ENCODE results near the gene GSX2. TPM values are rescaled to one million over a fixed set of nuclear protein-coding genes. Genes with fewer than 3 reads are reported as not detected.

GSX2 gene
- total RNA-seq, 1 experiment from 2014 or later: not detected

GRCh38 chr4:54067166-54067565 is 32.8 kb upstream of the GSX2 start (continued):
- TF ChIP-seq CTCF (IDR thresholded peaks at IDR 0.05 in 2 of 3, conservative IDR thresholded peaks at IDR 0.05 in 1 of 3; ENCODE audit: borderline replicate concordance in 1 of 3, insufficient read depth in 1 of 3, low read depth in 2 of 3, low read length in 2 of 3): no peak
- TF ChIP-seq ZBTB33 (IDR thresholded peaks at IDR 0.05; ENCODE audit: extremely low read depth, insufficient replicate concordance, low read length): no peak
- TF ChIP-seq JUND (IDR thresholded peaks at IDR 0.05): peak; percentile 49
- no peak for TF ChIP-seq REST (IDR thresholded peaks at IDR 0.05; ENCODE audit: low read depth)

GRCh38 chr4:54073271-54073880 is 26.6 kb upstream of the GSX2 start:
- H3K9me2 ChIP-seq (ENCODE audit: insufficient read depth): no peaks in the 10 kb centered on the region
- no peak overlapping the region for H3K27ac ChIP-seq (ENCODE audit: low read depth, low read length)
- ChIA-PET RAD21 (ENCODE audit: low non-redundant PET in 1 of 2, low total read pairs in 2 of 2, uncharacterized antibody in 2 of 2, unreplicated experiment in 2 of 2) (no interaction called here), POLR2A (no interaction called here), CTCF (no interaction called here)
- intact Hi-C loops (cut with micrococcal nuclease): no loop called here
- no peaks in the 10 kb centered on the region for H3K36me3 ChIP-seq (ENCODE audit: control insufficient read depth in 1 of 2, insufficient read depth in 2 of 2, low read length in 2 of 2)
- no peaks in the 10 kb centered on the region for H4K20me1 ChIP-seq (ENCODE audit: insufficient read depth)
- BruUV-seq (replicated peaks): no TSS peak
- H3K4me3 ChIP-seq (replicated peaks in 1 of 2; ENCODE audit: low read depth in 1 of 2, low read length in 2 of 2): no peak overlapping the region
- H3K9me3 ChIP-seq (ENCODE audit: control insufficient read depth in 1 of 2, insufficient read depth in 1 of 2, low read depth in 1 of 2, low read length in 2 of 2): no peaks in the 10 kb centered on the region
- H2AFZ ChIP-seq (ENCODE audit: low read depth, low read length, poor library complexity, severe bottlenecking): no peak overlapping the region
- ATAC-seq: no peak
- H3K4me2 ChIP-seq (ENCODE audit: low read length): no peak overlapping the region
- H3K4me1 ChIP-seq (ENCODE audit: control insufficient read depth in 1 of 2, insufficient read depth in 2 of 2, low read length in 2 of 2): peaks cover 0 to 20% of the 10 kb centered on the region in 2 experiments; a peak in 2 of 4 replicates
- H3K9ac ChIP-seq (ENCODE audit: low read length): no peak overlapping the region
- DNase-seq (ENCODE audit: low read depth, low spot score): no peak
- no peaks in the 10 kb centered on the region for H3K27me3 ChIP-seq (ENCODE audit: insufficient read depth, low read length)
- H3K79me2 ChIP-seq (ENCODE audit: insufficient read depth, low read length): no peaks in the 10 kb centered on the region
- no peak for TF ChIP-seq CTCF (IDR thresholded peaks at IDR 0.05 in 2 of 3, conservative IDR thresholded peaks at IDR 0.05 in 1 of 3; ENCODE audit: borderline replicate concordance in 1 of 3, insufficient read depth in 1 of 3, low read depth in 2 of 3, low read length in 2 of 3)
- TF ChIP-seq ZBTB33 (IDR thresholded peaks at IDR 0.05; ENCODE audit: extremely low read depth, insufficient replicate concordance, low read length): no peak
- no peak for TF ChIP-seq POLR2A (IDR thresholded peaks at IDR 0.05; ENCODE audit: borderline replicate concordance, extremely low read depth, insufficient read depth, insufficient read length)
- no peak for TF ChIP-seq CBX3 (IDR thresholded peaks at IDR 0.05; ENCODE audit: low read depth)
- no peak for TF ChIP-seq SIN3A (IDR thresholded peaks at IDR 0.05; ENCODE audit: low read depth)
- TF ChIP-seq YY1 (IDR thresholded peaks at IDR 0.05; ENCODE audit: extremely low read depth, insufficient replicate concordance, low read depth, low read length): no peak
- no peak for TF ChIP-seq ELF1 (IDR thresholded peaks at IDR 0.05; ENCODE audit: borderline replicate concordance, low read depth)

All from HCT116 (cell line).